Posterior cingulate gyrus (tissue), 11 donors: ENCODE measurements around the gene TENM4.

Source experiments
- DNase-seq, 10 donors: peaks; one replicate each; pipeline versions ENCODE4 v3.0.0 to v3.0.0-alpha.2; 2020 to 2021; ENCODE audit warnings: mixed read lengths in 3 of 10
- intact Hi-C: fragments of 100-400 bp; cut with DNase I; formaldehyde crosslinking; loops from one replicate; pipeline ENCODE4 v1.15.1; 2023

TENM4 gene

DNA sequence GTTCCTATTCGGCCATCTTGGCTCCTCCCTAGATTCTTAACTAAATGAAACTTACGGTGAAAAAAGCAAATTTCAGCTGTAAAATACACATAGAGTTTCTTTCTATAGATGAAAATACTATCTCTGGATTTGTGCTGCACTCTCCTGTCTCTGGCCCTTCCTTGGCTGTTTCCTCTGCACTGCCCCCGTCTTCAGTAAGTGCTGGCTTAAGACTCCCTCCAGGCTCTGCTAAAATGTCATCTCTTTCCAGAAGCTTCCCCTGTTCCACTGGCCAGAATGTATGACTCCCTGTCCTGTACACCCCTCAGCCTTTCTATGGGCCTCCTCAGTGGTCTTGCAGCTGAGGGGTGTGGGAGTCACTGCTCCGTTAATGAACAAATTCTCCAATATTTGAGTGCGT is 757.1 kb downstream of the TENM4 start:
- intact Hi-C loops, result no loop called here
- DNase-seq, result no peak

DNA sequence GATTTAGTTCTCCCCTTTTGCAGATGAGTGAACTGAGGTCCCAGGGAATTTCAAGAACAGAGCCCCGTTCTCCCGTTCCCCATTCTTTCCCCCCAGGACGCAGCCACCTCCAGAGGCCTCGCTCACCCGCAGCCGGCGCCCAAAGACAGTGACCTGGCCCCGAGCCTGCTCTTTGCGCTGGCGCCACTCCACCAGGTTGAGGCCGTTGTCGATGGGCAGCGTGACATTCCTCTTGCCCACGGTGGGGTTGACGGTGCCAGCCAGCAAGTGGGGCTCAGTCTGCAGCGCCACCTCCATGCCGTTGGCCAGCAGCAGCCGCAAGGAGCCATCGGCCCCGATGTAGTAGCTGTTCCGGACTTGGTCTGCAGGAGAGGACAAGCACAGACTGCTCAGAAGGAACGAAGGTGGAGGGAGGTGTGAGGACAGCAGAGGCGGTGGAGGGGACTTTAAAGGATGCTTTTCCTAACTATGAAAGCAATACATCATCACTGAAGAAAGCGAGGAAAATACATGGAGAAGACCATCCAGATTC is 764.7 kb downstream of the TENM4 start:
- peak in 3 of 10 donors; percentile 26 to 84 (median 74) for DNase-seq
- intact Hi-C loops, result no loop called here

DNA sequence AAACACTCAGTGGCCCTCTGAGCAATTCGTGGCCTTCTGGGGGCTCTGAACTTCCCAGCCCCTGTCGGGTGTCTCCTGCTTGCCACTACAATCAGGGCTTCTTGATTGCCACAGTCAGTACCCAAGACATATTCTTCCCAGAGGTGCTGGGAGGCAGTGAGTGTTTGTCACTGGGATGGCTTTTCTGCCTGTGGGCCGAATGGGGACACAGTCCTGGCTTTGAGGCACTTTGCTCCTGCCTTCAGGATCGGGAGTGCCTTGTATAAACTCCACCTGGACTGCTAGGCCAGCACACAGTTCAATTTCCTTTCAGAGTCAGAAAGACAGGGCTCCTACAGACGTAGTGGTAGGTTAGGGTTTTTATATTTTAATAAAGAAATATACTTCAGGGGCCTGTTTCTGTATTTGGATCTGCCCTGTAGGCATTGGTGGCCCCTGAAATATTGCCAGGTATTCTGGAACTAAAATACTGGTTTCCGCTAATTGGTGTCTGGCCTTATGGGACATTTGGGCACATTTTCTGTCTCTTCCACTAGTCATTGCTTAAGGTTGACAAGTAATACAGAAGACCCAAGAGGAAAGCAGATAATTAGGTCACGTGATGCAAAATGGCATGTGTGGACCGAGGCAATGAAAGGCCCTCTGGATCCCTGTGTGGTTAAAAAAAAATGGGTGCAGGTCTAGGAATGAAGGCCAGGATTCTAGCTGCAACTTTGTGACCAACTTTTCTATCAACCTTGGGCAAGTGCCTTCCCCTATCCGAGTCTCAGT is 767.8 kb downstream of the TENM4 start:
- intact Hi-C loops, result no loop called here
- peak in 1 of 10 donors; percentile 17 for DNase-seq

DNA sequence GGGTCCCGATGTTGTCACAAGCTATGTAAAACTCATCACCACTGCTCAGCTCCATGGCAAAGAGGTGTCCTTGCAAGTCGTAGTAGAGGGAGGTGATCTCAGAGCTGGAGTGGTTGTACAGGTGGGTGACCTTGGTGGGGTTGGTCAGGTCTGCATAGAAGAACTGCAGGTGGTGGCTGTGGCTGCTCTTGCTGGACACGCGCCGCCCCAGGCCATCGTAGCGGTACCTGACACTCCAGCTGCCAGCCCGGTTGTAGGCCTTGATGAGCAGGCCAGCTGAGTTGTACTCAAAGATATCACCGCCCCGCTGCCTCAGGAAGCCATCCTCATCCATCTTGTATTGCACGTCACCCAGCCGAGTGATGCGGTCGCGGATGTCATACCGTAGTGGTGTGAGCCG is 771.6 kb downstream of the TENM4 start:
- intact Hi-C loops, result no loop called here
- no peak for DNase-seq

DNA sequence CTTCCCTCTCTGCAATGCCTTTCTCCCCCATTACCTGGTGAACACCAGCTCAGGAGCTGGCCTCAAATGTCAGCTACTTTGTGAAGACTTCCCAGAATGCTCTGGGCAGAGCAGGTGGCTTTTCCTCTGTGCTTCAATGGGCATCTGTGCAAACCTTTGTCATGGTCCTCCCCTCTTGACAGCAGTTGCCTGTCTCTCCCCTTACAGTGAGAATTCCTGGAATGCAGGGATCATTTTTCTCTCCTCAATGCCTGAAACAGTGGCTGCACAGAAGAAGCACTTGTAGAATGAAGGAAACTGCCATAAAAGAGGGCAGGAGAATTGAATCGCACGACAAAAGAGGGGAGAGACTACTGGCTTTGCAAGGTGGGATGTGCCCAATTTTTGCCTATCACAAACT is 773.4 kb downstream of the TENM4 start:
- peak in 2 of 10 donors; percentile 6 to 20 for DNase-seq
- intact Hi-C loops, result no loop called here

DNA sequence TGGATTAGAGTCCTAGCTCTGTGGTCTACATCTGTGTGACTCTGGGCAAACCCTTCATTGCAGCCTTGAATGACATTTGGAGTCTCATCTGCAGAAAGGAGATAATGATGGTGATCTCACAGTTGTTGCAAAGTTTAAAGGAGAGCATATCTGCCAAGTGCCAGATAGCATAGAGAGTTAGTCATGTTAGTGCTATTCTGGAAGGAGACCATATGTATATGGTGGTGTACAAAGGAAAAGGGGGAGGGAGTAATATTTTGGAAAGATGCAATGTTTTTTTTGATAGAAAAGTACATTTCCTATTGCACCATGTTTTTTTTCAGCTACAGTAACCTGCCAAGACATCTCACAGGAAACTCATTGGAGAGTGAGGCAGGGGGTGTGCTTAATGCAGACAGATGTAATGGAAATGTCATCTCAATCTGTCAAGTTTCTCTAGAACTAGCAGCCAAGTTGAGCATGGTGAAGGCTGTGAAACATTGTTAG is 774.1 kb downstream of the TENM4 start:
- DNase-seq, result peak in 1 of 10 donors; percentile 2
- intact Hi-C loops, result no loop called here

DNA sequence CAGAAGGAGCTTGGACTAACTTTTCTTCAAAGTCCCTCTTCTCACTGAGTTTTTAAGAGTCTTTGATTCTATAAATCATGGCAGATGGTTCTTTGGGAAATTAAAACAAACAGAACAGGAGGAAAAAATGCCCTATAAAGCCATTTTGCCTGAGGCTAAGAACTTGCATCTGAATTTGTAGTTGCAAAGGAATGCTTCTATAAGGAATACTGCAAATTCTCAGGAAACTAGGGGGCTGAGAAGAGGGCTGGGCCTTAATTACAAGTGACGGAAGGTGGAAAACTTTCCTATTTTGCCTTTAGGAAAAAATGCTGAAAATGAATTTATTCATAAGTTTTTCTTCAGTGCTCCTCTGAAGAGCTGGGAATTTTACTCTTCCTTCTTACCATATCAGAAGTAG is 776.2 kb downstream of the TENM4 start:
- intact Hi-C loops, result no loop called here
- DNase-seq, result no peak

DNA sequence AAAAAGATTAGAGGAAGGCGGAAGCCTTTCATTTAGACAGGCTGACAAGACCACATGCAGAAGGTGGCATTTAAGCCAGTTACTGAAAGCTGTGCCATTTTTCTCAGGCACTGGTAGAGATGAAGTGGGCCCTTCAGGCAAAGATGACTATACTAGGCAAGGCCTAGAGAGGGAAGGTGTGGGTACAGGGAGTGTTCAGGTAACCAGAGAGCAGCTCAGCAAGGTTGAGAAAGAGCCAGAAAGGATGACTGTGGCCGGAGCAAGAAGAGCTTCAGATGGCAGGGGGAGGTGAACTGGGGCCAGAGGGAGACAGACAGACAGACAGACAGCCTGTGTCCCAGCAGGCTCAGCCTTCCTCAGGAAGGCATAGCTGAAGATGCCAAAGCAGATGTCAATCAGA is 778.0 kb downstream of the TENM4 start:
- peak in 1 of 10 donors; percentile 7 for DNase-seq
- intact Hi-C loops, result no loop called here

DNA sequence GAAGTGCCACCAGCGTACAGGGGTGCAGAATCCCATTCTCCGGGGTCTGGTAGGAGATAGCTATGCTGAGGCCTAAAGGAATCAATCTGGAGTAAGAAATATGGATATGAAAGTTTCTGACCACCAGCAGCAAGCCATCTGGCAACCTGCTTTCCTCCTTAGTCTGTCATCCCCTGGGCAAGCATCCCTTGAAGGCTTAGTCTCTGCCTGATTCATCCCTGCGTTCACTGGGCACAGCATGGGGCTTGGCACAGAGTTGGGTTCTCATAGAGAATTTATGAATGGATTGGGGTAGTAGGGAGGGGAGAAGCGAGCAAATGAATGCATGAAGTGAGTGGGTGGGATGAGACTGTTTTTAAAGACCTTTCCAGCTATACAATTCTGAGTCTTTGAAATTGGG is 780.4 kb downstream of the TENM4 start:
- intact Hi-C loops, result no loop called here
- DNase-seq, result peak in 3 of 10 donors; percentile 64 to 89 (median 81)

DNA sequence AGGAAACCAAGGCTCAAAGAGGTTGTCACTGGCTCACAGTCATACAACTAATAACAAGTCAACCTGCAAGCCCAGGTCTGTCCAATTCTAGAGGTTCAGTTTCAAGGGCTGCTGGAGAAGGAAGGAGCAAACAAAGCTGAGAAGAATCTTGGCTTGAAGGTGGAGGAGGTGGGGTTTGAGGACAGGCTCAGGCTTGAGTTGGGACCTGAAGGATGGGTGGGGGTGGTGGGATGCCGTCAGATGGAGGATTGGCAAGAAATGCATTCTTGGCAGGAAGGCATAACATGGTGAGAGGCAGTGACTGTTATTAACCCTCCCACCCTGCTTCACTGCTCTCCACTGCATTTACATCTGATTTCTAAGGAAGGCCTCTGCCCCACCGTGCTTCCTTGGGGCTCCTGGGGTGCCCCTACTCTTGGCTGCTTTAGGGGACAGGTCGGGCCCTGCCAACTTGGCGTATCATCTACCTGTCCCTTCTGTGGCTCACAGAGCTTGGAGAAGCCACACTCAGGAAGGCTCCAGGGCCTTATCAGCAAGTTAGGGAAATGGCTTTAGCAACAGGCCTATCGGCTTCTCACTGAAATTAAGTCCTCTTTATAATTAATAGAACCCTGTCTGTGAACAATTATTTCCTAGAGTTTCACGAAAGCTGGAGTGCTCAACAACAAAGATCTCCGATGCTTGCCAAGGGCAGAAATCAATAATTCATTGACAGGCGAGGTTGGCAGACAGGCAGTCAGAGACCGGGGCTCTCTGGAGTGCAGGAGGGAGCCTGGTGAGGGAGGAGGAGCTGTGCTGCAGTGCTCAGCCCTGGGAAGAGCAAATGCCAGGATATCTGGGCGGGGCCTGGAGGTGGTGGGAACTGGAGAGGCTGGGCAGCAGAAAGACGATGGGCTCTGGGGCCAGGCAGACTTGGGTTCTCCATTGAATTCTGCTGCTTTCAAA is 781.2 kb downstream of the TENM4 start:
- peak in 1 of 10 donors; percentile 78 for DNase-seq
- intact Hi-C loops, result no loop called here

DNA sequence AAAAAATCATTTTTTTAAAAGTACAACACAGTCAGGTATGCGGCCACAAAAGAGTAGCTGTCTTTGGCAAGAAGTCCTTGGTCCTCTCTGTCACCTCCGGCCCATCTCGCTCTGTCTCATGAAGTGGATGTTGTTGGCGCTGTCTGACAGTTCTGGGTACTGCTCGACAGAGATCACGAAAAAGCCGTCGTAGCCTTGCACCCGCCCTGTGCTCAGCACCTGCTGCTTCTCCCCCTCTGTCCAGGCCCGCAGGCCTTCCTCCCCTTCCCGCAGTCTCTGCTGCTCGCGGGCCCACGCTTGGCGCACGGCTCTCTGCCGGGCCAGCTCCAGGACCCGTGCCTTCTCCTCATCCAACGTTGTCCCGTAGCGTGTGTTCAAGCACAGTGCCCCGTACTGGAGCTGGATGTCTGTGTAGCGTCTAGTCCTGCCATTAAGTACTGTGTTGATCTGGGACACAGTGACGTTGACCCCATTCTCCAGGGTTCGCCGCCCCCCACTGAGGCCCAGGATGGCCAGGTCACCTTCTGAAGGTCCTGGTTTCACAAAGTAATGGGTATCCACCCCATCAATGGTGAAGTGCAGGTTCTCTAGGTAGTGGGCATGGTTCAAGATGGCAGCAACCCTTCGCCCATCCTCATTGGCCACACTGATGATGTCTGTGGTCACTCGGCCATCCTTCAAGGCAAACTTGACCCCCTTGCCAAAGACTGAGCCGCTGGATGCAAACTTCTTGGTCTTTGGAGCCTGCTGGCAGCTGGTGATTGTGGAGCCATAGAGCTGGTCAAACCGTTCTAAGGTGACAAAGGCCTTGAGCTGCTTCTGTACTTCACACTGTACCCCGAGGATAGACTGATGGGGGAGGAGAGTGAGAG is 782.6 kb downstream of the TENM4 start:
- peak in 1 of 10 donors; percentile 82 for DNase-seq
- intact Hi-C loops, result no loop called here

DNA sequence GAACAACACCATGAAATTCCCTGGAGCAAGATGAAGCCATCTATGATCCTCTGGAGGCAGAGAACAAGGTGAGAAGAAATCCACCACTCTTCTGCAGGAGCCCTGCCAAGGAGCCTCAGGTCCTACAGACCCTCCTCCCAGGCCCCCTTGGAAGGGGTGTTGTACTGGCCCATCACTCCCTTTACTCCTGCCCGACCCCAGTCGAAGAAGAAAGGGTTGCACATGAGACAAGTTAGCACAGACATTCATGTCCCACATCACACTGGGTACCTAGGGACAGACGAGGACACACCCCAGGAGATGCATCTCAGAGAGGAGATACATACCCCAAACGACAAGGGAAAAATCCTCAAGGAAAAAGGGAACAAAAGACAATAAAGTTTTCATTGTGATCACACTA is 783.4 kb downstream of the TENM4 start:
- DNase-seq, result no peak
- intact Hi-C loops, result no loop called here

DNA sequence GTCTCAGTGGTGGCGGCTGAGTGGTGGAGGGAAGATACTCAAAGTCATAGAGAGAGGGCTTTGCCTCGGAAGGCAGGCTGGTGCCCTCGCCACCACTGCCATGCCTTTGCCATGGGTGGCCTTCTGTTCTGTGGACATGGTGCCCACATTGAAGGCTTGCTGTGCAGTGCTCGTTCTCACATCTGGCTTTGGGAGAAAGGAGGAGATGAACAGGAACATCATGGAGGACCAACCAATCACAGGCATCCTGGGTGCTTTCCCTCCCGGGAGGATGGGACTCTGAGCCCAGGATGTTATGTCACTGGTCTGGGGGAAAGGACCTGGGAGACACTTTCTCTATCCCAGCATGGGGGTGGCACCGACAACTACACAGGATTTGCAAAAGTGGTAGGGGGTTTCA is 783.8 kb downstream of the TENM4 start:
- DNase-seq, result peak in 1 of 10 donors; percentile 54
- intact Hi-C loops, result no loop called here

DNA sequence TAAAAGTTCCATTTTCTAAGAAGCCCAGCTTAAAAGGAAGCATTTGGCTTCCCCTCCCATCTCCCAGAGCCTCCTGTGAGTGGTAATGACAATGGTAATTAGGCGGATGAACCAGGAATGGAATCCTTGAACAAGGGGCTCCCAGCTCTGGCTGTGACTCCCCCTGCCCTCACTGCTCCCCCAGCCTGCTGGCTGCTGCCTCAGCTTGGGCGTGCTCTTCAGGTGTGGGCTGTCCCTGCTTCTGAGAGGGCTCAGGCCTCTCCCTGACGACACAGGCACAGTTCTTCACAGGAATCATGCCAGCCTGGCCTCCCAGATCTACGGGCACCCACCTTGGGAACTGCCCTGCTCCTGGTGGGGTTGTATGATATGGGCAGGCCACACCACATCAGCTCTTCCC is 784.5 kb downstream of the TENM4 start:
- intact Hi-C loops, result no loop called here
- peak in 1 of 10 donors; percentile 10 for DNase-seq

DNA sequence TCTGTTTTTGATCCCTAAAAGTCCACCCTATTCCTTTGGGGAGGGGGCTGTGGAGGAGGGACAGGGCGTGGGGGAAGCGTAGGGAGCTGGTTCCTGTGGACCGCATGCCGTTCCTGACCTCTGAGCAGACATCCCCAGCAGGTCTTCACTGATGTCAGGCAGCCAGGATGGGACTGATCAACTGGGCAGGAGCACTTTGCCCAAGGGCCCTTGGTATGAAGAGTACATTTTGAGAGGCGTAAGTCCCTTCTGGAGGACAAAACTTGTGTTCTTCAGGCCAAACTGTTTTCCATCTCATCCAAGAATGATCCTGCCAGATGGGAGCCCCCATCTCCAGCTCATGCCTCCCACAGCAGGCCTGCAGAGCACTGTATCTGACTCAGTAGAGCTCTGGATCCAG is 785.3 kb downstream of the TENM4 start:
- intact Hi-C loops, result no loop called here
- no peak for DNase-seq

DNA sequence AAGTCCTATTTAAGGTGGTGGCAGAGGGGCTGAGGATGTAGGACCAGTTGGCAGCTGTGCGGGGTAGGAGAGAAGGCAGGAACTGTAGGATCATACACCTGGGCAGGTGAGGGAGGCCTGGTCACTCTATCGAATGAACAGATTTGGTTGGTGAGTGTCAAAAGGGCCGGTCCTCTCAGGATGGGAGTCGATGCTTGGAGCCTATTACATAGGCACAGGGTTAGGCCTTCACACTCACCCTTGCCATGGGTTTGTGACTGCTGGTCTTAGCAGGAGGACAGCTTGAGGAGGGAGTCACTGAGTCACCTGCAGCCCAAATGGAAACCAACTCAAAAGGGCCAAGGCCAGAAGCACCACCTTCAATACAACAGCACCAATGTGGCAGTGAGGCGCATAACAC is 786.0 kb downstream of the TENM4 start:
- intact Hi-C loops, result no loop called here
- no peak for DNase-seq

DNA sequence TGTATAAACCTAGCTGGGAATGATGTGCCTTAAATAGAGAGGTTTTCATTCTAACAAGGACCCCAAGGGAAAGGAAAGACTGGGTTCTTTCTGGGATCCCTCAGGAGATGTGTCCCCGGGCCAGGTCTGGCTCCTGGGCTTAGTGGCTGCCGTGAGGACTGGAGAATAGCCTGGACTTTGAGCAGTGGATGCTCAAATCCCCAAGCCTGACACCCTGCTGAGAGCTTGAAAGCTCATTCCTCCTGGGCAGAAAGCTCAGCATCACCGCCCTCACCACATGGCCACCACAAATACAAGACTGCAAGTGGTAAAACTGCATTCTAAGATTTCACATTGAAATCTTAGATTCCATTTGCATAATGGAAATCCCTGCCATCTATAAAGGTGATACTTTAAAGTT is 786.8 kb downstream of the TENM4 start:
- DNase-seq, result no peak
- intact Hi-C loops, result no loop called here

DNA sequence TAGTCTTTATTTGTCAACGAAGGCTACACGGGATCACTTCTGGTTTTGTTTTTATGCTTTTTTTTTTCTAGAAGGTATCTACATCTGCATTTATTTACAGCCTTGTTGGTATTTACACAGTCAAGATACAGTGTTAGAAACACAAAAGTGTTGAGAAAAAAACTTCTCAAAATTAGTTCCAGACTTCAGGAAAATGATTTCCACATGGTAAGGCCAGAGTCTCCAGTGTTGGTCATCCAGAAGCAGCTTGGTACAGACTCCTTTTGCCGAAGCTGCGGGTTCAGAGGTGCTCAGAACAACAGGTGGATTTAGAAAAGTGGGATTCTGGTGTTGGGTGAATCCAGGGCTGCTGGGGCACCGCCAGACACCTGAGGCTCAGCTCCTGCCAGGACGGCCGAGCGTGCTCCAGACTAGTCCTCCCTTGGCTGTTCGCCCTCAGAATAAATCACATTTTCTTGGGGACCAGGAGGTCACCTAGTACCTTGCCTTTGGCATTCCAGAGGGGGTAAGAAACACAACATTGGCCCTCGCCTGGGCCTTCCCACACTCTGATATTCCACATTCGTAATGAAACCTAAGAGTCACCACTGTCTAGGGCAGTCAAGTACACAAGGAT is 787.4 kb downstream of the TENM4 start:
- no peak for DNase-seq
- intact Hi-C loops, result no loop called here

DNA sequence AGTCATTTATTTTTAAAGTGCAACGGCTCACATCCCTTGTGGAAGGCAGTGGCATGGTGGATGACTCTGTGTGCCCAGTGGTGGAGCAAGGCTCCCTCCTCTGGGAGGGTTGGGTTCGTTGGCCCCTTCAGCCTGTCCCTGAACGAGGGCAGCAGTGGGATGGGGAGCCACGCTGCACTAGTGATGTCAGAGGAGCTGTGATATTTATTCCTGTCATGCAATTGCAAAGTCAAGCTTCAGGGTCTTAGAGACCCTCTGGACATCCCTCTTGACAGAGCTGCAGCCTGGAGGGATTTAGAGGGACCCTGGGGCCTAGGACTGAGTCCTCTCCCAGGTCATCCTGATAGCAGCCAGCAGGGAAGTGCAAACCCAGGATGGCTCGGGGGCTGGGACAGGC is 788.0 kb downstream of the TENM4 start:
- intact Hi-C loops, result no loop called here

More for the DNA sequence above, 788.0 kb downstream of the TENM4 start:
- no peak for DNase-seq
